ENCODE results near the gene DNAJC4.

DNA sequence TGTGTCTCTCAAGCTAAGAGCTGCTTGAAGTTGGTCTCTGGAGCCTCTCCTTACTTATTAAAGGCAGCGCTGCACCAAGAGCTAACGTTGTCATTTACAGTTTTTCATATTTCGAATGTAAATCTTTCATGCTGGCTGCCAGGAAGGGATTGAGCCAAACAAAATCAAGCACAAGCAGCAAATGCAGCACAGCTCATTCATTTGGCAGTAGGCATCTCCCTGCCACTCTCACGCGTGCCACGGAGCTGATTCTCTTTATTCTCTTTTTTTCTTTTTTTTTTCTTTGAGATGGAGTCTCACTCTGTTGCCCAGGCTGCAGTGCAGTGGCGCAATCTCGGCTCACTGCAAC is 2.6 kb downstream of the DNAJC4 start:
- TF ChIP-seq CTCF (IDR thresholded peaks at IDR 0.05; ENCODE audit: poor library complexity, severe bottlenecking) (no peak), TAF1 (IDR thresholded peaks at IDR 0.05; ENCODE audit: low read depth) (no peak), SMC3 (conservative IDR thresholded peaks at IDR 0.05; ENCODE audit: poor library complexity) (no peak), EP300 (conservative IDR thresholded peaks at IDR 0.05; ENCODE audit: poor library complexity, severe bottlenecking) (no peak), MXI1 (conservative IDR thresholded peaks at IDR 0.05; ENCODE audit: poor library complexity, severe bottlenecking) (no peak), POLR2AphosphoS5 (IDR thresholded peaks at IDR 0.05) (no peak)
- TF ChIP-seq, protein P1, sequence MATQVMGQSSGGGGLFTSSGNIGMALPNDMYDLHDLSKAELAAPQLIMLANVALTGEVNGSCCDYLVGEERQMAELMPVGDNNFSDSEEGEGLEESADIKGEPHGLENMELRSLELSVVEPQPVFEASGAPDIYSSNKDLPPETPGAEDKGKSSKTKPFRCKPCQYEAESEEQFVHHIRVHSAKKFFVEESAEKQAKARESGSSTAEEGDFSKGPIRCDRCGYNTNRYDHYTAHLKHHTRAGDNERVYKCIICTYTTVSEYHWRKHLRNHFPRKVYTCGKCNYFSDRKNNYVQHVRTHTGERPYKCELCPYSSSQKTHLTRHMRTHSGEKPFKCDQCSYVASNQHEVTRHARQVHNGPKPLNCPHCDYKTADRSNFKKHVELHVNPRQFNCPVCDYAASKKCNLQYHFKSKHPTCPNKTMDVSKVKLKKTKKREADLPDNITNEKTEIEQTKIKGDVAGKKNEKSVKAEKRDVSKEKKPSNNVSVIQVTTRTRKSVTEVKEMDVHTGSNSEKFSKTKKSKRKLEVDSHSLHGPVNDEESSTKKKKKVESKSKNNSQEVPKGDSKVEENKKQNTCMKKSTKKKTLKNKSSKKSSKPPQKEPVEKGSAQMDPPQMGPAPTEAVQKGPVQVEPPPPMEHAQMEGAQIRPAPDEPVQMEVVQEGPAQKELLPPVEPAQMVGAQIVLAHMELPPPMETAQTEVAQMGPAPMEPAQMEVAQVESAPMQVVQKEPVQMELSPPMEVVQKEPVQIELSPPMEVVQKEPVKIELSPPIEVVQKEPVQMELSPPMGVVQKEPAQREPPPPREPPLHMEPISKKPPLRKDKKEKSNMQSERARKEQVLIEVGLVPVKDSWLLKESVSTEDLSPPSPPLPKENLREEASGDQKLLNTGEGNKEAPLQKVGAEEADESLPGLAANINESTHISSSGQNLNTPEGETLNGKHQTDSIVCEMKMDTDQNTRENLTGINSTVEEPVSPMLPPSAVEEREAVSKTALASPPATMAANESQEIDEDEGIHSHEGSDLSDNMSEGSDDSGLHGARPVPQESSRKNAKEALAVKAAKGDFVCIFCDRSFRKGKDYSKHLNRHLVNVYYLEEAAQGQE (IDR thresholded peaks at IDR 0.05; ENCODE audit: borderline replicate concordance): no peak

Data from neural cell (in vitro differentiated cells).